SK-N-SH (cell line): ENCODE data around the gene EDIL3.

Source experiments
- CTCF ChIP-seq: fragments of 200-600 bp; sonication (generic); IDR thresholded peaks from 2 replicates; pipeline ENCODE4 v1.6.1; 2017; ENCODE audit warnings: antibody characterized with exemption, mild to moderate bottlenecking, moderate library complexity
- EZH2phosphoT487 ChIP-seq: fragments of 200-600 bp; sonication (generic); IDR thresholded peaks from 2 replicates; pipeline ENCODE4 v1.6.1; 2017; ENCODE audit warnings: low read depth, mixed run types, mild to moderate bottlenecking, antibody characterized with exemption, moderate library complexity, borderline replicate concordance
- TF ChIP-seq, protein P1 (sequence below): fragments of 150-350 bp; IDR thresholded peaks from 2 replicates; pipeline ENCODE4 v1.6.1; 2017; ENCODE audit warnings: antibody characterized with exemption, low read length, low read depth, borderline replicate concordance

DNA sequence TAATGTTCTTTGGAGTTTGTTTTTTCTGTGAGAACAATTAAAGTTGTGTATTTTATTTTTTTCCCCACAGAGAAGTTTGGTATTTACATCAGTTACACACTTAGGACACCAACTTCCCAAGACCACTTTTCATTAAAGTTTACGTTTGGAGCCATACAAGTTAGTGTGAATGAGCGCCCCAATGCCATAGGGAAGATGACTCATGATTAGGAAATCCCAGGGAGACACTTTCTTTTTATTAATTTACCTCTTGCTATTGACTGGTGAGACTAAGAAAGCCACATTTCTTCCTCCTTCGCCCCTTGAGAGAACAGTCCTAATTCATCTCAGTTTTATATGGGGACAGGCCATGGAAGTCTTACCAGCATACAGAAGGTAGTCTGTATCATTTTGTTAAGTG, 57.1 kb downstream of the EDIL3 start:
- no peak for TF ChIP-seq CTCF
- TF ChIP-seq EZH2phosphoT487 = no peak
- TF ChIP-seq, protein P1, sequence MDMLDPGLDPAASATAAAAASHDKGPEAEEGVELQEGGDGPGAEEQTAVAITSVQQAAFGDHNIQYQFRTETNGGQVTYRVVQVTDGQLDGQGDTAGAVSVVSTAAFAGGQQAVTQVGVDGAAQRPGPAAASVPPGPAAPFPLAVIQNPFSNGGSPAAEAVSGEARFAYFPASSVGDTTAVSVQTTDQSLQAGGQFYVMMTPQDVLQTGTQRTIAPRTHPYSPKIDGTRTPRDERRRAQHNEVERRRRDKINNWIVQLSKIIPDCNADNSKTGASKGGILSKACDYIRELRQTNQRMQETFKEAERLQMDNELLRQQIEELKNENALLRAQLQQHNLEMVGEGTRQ = no peak
